ENCODE measurements around the gene EXOSC6. TPM values are rescaled to one million over a fixed set of nuclear protein-coding genes. Genes with fewer than 3 reads are reported as not detected.
"Not testable (repeated sequence)": the region's sequence is repeated elsewhere in the genome, so short reads cannot be mapped to it uniquely, and the experiment has no call there.

The EXOSC6 gene
- 12.2 and 14.3 TPM in 2 replicates for total RNA-seq (2014; rRNA removed; shearing (Covaris generic); ENCODE audit: low replicate concordance)

GRCh38 chr16:70251629-70252354, at the start of gene EXOSC6:
Gene EXOSC6, minus strand, starts transcription at chr16:70251940. Its CDS starts 40 bp downstream, at chr16:70251900.
- Histone ChIP-seq H3K4me3 (peak within 1 kb of the TSS; percentile 63), H3K9me3 (no peaks in the 10 kb centered on the region), H3K36me3 (peaks cover 40% of the 10 kb centered on the region), H3K27me3 (no peaks in the 10 kb centered on the region)
- peak; percentile 89 for DNase-seq

DNA sequence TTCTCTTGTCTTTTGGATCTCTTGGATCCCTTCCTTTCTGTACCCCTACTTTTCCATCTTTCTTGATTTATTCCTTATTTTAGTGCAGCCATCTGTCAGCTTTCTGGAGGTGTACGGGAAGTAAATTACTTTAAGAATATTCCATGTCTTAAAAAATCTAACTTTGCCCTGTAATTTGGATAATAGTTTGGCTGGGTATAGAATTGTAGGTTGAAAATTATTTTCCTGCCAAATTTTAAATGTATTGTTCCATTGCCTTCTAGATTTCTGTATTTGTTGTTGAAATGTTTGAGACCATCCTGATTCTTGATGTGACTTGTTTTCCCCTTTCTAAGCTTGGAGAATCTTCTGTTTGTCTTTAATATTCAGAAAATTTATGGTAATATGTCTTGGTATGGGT, 49.4 kb upstream of the EXOSC6 start:
- Histone ChIP-seq H3K27me3 (no peaks in the 10 kb centered on the region), H3K4me3 (no peak overlapping the region), H3K36me3 (peaks cover 6% of the 10 kb centered on the region; the same call in 1 of the 2 replicates), H3K9me3 (no peaks in the 10 kb centered on the region)
- no peak for DNase-seq

GRCh38 chr16:70298988-70299938, 47.5 kb upstream of the EXOSC6 start, which contains the start of gene DDX19B:
Gene DDX19B, plus strand, starts transcription at chr16:70299186. Its CDS starts 112 bp downstream, at chr16:70299298.
- H3K9me3 ChIP-seq, result no peaks in the 10 kb centered on the region
- H3K36me3 ChIP-seq, result peaks cover 6% of the 10 kb centered on the region; the same call in 1 of the 2 replicates
- peak; percentile 73 for DNase-seq
- peak within 1 kb of the TSS; percentile 63 for H3K4me3 ChIP-seq
- H3K27me3 ChIP-seq, result no peaks in the 10 kb centered on the region

DNA sequence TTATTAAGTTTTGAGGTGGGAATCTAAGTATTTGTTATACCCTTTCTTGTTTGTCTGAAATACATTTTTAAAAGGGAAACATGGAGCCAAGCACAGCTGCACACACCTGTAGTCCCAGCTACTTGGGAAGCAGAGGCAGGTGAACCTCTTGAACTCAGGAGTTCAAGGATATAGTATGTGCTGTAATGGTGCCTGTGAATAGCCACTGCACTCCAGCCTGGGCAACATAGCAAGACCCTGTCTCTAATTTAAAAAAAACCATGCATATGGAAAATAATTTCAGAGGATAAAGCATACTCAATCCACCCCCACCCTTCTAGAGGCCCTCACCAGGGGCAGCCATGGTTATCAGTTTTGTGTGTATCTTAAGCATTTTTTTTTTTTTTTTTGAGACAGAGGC, 43.9 kb upstream of the EXOSC6 start:
- Histone ChIP-seq H3K36me3 (no peaks in the 10 kb centered on the region; the same call in 1 of the 2 replicates), H3K9me3 (no peaks in the 10 kb centered on the region), H3K4me3 (no peak overlapping the region), H3K27me3 (no peaks in the 10 kb centered on the region)
- DNase-seq, result no peak

- no peak overlapping the region for H3K4me3 ChIP-seq
- no peak for DNase-seq
- no peaks in the 10 kb centered on the region for H3K36me3 ChIP-seq
- H3K27me3 ChIP-seq, result no peaks in the 10 kb centered on the region
- H3K9me3 ChIP-seq, result no peaks in the 10 kb centered on the region
Measured at GRCh38 chr16:70294385-70295025, 42.8 kb upstream of the EXOSC6 start.

DNA sequence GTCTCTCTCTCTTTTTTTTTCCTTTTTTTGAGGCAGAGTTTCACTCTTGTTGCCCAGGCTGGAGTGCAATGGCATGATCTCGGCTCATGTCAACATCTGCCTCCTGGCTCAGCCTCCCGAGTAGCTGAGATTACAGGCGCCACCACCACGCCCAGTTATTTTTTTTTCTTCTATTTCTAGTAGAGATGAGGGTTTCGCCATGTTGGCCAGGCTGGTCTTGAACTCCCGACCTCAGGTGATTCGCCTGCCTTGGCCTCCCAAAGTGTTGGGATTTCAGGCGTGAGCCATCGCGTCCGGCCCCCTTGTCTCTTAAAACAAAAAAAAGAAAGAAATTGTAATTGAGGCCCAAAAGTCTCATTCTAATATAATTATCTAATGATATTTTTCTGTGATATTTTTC, 40.4 kb upstream of the EXOSC6 start:
- not testable (repeated sequence) for H3K4me3 ChIP-seq, H3K36me3 ChIP-seq, H3K9me3 ChIP-seq, H3K27me3 ChIP-seq, DNase-seq

DNA sequence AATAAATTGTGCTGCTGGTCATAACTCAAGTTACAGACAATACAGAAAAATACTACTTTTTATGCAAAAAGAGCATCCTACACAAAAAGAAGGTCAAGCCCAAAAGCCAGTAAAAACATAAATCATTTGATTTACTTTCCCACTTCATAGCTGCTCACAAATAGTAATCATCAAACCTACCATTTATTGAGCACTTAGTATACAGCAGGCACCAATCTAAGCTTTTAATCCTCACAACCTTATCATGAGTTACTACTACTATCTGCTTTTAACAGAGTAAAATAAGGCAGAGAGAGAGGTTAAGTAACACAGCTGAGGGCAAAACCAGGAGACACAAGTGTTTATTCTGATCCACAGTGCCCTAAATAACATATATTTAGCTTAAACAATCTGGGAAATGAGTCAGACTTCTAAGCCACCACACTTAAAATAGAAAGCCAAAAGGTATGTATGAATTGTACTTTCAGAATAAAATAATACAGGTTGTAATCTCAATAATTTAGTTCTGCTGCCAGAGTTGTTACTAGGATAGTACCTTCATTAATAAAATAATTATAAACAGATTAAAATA, 39.3 kb upstream of the EXOSC6 start:
- Histone ChIP-seq H3K9me3 (no peaks in the 10 kb centered on the region), H3K27me3 (no peaks in the 10 kb centered on the region), H3K36me3 (peaks cover 3% of the 10 kb centered on the region; the same call in 1 of the 2 replicates), H3K4me3 (no peak overlapping the region)
- DNase-seq, result no peak

GRCh38 chr16:70289229-70290094, 37.7 kb upstream of the EXOSC6 start, which contains the start of gene AARS1:
Gene AARS1, minus strand, starts transcription at chr16:70289506. Its CDS starts 6,743 bp downstream, at chr16:70282763.
- H3K36me3 ChIP-seq, result peaks cover 13% of the 10 kb centered on the region
- peak; percentile 97 for DNase-seq
- peak within 1 kb of the TSS; percentile 72 for H3K4me3 ChIP-seq
- no peaks in the 10 kb centered on the region for H3K9me3 ChIP-seq
- H3K27me3 ChIP-seq, result no peaks in the 10 kb centered on the region

DNA sequence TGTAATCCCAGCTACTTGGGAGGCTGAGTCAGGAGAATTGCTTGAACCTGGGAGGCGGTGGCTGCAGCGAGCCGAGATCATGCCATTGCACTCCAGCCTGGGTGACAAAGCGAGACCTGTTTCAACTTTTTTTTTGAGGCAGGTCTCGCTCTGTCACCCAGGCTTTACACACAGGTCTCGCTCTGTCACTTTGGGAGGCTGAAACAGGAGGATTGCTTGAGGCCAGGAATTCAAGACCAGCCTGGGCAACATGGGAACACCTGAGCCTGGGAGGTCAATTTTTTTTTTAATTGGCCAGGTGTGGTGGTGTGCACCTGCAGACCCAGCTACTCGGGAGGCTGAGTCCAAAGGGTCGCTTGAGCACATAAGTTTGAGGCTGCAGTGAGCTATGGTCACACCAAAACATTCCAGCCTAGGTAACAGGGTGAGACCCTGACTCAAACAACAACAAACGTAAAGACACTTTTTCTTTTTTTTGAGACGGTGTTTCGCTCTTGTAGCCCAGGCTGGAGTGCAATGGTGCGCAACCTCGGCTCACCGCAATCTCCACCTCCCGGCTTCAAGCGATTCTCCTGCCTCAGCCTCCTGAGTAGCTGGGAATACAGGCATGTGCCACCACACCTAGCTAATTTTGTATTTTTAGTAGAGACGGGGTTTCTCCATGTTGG, 35.7 kb upstream of the EXOSC6 start:
- H3K36me3 ChIP-seq, result peaks cover 29% of the 10 kb centered on the region
- peak overlapping the region; percentile 72 for H3K4me3 ChIP-seq
- not testable (repeated sequence) for DNase-seq, H3K9me3 ChIP-seq, H3K27me3 ChIP-seq

GRCh38 chr16:70276392-70276791, 24.7 kb upstream of the EXOSC6 start:
- DNase-seq, result no peak
- H3K36me3 ChIP-seq, result peaks cover 45% of the 10 kb centered on the region
- H3K9me3 ChIP-seq, result no peaks in the 10 kb centered on the region
- no peaks in the 10 kb centered on the region for H3K27me3 ChIP-seq
- H3K4me3 ChIP-seq, result no peak overlapping the region

DNA sequence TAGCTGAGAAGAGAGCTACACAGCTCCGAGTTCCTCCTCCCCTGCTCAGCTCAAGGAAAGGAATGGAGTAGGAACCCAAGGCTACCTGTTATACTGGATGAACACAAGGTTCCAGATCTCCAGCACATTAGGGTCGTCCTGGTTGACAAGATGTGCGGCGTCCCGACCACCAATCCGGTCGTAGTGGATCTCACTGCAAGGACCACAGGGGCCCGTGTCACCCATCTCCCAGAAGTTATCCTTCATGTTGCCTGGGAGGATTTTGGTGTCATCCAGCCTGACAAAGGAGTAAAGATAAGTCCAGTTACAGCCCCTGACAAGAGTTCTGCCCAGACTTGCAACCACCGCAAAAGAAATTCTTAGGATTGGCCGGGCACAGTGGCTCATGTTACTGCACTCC, 20.0 kb upstream of the EXOSC6 start:
- DNase-seq, result no peak
- Histone ChIP-seq H3K9me3 (no peaks in the 10 kb centered on the region), H3K36me3 (peaks cover 52% of the 10 kb centered on the region), H3K27me3 (no peaks in the 10 kb centered on the region), H3K4me3 (no peak overlapping the region)

- Histone ChIP-seq H3K27me3 (no peaks in the 10 kb centered on the region), H3K4me3 (no peak overlapping the region), H3K9me3 (no peaks in the 10 kb centered on the region), H3K36me3 (peaks cover 51% of the 10 kb centered on the region)
- DNase-seq, result no peak
Measured at GRCh38 chr16:70270176-70270575, 18.4 kb upstream of the EXOSC6 start.

GRCh38 chr16:70269471-70269870, 17.7 kb upstream of the EXOSC6 start:
- DNase-seq, result no peak
- Histone ChIP-seq H3K9me3 (no peaks in the 10 kb centered on the region), H3K4me3 (no peak overlapping the region), H3K36me3 (peaks cover 54% of the 10 kb centered on the region), H3K27me3 (no peaks in the 10 kb centered on the region)

DNA sequence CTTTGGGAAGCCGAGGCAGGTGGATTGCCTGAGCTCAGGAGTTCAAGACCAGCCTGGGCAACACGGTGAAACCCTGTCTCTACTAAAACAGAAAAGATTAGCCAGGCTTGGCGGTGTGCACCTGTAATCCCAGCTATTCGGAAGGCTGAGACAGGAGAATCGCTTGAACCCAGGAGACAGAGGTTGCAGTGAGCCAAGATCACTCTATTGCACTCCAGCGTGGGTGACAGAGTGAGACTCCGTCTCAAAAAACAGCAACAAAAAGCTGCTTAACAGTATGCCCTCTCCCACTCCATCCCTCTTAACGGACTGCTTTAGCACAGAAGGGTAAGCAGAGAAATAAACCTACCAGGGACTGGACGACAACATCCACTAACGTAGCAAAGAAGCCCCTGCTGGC, 16.2 kb upstream of the EXOSC6 start:
- not testable (repeated sequence) for H3K4me3 ChIP-seq, DNase-seq, H3K27me3 ChIP-seq, H3K9me3 ChIP-seq
- H3K36me3 ChIP-seq, result peaks cover 59% of the 10 kb centered on the region

GRCh38 chr16:70267516-70267915, 15.8 kb upstream of the EXOSC6 start:
- H3K4me3 ChIP-seq, result no peak overlapping the region
- H3K36me3 ChIP-seq, result peaks cover 56% of the 10 kb centered on the region
- no peaks in the 10 kb centered on the region for H3K27me3 ChIP-seq
- H3K9me3 ChIP-seq, result no peaks in the 10 kb centered on the region
- DNase-seq, result no peak

Measured in MG63 (cell line).